Dermis blood vessel endothelial cell (primary cell): ENCODE measurements around the gene ZNF71. TPM values are rescaled to one million over a fixed set of nuclear protein-coding genes. Genes with fewer than 3 reads are reported as not detected.
"Not testable (repeated sequence)": the region's sequence is repeated elsewhere in the genome, so short reads cannot be mapped to it uniquely, and the experiment has no call there.

ENCODE experiments used
- DNase-seq: peaks from one replicate; pipeline ENCODE4 v3.0.0; 2010
- total RNA-seq: library from RNA; depleted of rRNA; stranded (reverse); fragments of >200 nt; gene quantifications from 2 replicates; pipeline ENCODE4 v1.2.3, GENCODE V29; 2014

Gene ZNF71
- total RNA-seq, 1 donor from 2014 or later: 19.1 TPM

DNA sequence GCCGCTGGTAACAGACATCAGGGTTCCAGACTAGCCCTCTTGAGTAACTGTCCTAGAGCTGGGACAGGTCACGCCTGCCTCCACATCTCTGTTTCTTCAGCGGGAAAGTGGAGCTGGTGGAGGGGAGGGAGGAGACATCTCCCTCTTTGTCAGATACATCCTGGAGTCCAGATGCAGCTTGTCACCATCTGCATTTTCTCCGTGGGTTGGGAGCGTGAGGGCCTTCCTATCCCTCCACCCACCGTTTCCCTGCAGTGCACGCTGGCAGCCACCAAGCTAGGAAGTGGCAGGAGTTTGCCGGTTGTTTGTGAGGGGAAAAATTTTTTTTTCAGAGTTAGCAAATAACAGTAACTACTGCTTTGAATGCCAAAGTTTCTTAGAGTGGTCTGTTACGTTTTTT, 27.9 kb downstream of the ZNF71 start:
- DNase-seq: no peak

DNA sequence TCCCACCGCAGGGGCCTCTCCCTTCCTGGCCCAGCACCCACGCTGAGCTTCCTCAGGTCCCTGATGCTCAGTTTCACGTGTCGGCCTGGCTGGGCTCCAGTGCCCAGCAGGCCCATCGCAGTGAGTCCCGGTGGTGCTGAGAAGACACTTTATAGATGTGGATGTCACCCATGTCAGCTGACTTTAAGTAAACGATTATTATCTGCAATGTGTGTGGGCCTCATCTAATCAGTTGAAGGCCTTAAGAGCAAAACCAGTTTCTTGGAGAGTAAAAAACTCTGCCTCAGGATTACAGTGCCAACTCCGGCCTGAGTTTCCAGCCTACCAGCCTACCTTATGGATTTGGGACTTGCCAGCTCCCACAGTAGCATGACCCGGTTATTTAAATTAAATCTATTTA, 30.6 kb downstream of the ZNF71 start:
- DNase-seq: no peak

DNA sequence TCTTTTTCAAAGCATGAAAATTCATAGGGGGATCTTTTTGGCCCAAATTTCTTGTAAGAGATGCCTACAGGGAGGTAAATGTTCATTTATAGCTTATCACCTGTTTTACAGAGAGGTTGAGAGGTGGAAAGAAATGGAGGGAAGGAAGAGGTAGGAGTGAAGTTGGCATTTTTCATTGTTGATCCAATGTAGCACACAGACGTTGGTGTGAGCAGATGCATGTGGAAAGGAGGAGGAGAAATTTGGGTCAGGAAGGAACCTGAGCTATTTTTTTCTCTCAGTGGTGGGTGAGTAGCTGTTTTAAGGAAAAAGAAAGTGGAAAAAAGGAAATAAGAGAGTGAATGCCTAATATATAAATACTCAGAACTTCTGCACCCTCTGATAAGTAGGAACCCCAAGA, 37.9 kb downstream of the ZNF71 start:
- no peak for DNase-seq

DNA sequence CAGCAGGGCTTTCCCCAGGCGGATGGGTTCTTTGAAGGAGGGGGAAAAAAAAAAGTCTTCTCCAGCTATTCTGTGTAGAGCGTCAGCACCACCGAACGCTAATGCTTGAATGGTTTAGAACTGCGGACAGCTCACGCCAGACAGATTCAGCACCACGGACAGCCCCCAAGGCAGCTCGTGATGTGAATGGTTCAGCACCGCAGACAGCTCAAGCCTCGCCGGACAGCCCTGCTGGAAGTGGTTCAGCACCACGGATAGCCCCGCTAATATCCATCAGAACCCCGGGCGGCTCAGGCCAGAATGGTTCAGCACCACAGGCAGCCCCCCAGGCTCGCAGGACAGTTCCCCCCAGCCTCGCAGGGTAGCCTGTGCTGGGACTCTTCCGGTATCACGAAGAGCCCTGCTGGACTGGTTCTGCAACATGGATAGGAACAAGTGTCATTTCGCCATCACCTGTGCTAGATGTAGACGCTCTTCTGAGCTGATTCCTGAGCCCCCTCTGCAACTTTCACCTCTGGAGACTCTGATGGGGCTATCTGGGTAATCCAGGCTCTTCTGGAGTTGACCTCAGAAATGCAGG, 43.0 kb downstream of the ZNF71 start:
- DNase-seq: peak; percentile 87

DNA sequence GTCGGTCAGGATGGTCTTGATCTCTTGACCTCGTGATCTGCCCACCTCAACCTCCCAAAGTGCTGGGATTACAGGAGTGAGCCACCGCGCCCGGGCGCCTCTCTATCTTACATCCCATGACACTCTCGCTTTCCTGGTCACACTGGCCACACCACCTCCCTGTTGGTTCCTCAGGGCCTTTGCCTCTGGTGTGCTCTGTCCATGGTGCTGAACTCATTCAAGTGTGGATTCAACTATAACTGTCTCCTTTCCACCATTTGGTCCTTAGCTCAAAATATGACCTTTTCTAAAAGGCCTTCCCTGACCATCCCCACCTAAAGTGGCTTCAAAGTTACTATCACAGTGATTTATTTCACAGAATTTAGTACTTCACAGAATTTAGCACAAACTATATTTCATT, 44.1 kb downstream of the ZNF71 start:
- peak; percentile 38 for DNase-seq

DNA sequence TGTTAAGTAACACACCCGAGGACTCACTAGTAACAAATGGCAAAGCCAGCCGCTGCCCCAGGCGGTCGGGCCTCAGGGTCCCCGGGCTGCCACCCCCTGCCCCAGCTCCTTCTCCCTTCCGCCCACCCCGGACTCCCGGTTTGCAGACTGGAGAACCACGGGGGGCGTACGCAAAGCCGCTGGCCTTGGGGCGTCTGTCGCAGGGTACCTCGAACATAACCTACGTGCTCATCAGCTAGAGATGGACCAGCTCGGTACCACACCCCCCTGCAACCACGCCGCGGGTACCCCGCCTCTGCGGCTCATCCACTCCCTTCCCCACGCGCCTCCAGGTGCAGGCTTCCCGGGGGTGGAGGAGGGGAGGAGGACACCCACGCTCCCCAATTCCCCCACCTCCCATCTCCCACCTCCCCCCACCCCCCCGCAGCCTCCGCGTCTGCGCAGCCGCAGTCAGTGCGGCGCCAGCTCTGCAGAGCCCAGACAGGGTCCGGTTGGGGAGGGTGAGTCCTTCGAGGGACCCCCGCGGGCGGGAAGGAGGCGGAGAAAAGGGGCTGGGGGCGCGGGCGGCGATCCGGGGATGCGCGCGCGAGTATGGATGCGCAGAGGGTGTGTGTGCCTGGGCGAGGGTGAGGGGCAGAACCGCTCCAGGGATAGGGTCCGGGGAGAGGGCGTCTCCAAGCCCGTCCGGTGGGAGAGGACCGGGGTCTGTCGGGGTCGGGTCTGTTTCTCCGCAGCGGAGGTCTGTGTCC, 47.8 kb downstream of the ZNF71 start, which contains the start of gene SMIM17:
SMIM17 (plus strand) TSS at position 449 of the 749 bp plus-strand sequence. CDS start 2,509 bp downstream, outside the sequence.
- no peak for DNase-seq

DNA sequence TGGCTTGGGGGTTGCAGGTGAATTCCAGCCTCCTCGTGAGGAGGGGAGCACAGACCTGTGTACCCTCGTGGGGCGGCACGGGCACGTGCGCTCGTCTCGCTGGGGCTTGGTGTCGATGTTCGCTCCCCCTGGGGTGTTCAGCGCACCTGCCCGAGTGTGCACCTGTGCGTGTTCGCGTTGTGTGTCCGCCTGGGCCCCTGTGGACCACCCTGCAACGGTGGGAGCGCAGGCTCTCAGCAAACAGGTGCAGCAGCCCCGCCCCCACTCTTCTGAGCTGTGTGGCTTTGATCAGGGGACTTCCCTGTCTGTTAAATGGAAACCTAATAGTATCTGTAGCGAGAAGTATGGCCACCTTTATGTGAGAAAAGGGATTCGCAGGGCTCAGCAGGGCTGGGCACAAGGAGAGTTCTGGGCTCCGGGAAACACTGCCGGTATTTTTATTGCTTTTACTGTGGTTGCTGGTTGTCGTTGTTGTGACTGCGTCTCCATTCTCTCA, 48.4 kb downstream of the ZNF71 start:
- no peak for DNase-seq

DNA sequence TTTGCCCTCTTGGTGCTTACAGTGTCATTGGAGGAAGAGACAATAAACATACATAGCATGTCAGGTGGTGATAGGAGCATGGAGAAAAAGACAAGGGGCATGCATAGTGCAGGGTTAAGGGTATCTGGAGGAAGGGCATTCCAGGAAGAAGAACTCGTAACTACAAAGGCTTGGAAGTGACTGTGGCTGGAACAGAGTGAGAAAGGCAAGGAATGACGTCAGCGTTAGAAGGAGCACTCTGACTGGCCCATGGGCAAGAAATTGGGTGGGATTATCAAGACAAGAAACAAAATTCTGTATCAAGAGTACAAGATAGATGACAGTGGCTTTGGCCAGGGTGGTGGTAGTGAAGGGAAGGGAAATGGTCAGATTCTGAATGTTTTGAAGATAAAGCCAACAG, 59.0 kb downstream of the ZNF71 start:
- no peak for DNase-seq

DNA sequence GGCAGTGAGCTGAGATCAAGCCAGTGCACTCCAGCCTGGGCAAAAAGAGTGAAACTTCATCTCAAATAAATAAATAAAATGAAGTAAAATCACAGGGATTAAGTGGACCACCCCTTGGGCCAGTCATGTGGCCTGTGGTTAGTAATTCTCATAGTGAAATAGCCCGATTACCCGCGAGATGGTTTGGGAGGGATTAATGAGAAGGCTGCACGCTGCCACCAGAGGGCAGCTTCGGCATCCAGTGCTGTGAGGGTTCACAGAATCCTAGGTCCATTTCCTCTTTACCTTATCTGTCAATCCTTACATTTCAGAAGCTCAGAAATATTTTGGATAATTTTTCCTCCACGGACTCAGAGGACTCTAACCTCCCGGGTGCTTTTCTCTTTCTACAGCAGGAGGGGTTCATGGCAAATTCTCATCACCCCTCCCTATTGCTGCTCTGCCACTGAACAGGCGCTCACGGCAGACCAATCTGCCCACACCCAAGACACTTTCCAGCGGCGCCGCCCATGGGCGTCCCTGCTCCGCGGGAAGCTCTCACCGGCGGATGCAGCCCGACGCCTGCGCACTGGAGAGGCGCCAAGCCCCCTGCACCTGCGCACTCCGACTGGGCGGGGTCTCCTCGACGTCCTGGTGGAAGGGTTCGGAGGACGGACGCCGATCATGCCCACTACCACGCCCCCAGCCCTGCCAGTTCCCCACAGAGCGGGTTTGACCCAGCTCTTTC, 65.4 kb downstream of the ZNF71 start:
- no peak for DNase-seq

DNA sequence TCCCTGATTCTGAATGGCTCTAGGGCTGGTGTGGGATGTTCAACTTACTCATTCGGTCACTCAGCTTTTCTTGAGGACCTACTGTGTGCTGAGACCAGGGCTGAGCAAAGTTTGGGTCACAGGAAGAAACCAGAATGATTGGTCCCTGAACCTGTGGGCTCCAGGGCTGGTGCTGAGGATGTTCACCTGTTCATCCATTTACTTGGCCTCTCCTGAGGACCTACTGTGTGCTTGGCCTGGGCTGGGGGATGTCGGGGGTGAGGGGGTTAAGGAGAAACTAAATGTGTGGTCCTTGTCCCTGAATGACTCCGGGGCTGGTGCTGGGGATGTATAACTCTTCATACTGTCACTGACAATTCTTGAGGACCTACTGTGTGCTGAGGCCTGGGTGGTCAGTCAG, 66.1 kb downstream of the ZNF71 start:
- no peak for DNase-seq

DNA sequence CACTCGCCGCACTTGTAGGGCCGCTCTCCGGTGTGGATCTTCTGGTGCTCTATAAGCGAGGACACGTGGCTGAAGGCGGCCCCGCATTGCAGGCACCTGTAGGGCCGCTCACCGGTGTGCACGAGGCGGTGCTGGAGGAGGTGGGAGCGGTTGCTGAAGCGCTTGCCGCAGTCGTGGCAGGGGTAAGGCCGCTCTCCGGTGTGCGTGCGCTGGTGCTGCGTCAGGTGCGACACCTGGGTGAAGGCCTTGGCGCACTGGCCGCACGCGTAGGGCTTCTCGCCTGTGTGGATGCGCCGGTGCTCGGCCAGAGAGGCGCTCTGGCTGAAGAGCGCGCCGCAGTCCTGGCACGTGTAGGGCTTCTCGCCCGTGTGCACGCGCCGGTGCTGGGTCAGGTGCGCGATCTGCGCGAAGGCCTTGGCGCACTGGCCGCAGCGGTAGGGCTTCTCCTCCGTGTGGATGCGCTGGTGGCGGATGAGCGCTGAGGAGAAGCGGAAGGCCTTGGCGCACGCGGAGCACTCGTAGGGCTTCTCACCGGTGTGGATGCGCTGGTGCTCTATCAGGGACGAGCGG, 68.9 kb downstream of the ZNF71 start:
- no peak for DNase-seq

DNA sequence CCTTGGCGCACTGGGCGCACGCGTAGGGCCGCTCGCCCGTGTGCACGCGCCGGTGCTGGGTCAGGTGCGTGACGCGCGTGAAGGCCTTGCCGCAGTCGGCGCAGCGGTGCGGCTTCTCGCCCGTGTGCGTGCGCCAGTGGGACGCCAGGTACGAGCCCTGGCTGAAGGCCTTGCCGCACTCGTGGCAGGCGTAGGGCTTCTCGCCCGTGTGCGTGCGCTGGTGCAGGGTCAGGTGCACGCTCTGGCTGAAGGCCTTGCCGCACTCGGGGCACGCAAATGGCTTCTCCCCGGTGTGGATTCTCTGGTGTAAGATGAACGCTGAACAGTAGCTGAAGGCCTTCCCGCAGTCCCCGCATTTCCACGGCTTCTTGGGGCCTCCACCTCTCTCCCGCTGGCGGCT, 69.4 kb downstream of the ZNF71 start:
- no peak for DNase-seq

DNA sequence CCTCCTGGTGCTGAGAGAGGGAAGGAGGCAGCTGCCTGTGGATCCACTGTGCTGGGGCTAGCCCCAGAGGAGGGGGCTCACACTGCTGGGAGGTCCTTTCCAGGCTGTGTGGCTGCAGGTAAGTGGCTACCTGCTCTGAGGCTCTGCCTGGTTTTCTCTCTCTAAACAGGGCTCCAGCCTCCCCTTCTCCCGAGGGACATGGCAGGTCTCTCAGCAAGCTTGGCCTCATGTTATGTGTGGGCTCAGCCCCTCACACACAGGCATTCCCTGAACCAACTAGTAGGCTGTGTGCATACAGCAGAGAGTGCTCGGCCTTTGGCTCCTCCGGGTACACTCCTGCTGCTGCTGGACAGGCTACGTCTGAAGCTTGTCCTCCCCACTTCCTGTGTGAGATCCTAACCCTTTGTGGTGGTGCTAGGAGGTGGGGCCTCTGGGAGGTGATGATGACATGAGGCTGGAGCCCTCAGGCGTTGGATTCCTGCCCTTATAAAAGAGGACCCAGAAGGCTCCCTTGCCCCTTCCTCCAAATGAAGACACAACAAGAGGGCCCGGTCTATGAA, 72.3 kb downstream of the ZNF71 start:
- no peak for DNase-seq

DNA sequence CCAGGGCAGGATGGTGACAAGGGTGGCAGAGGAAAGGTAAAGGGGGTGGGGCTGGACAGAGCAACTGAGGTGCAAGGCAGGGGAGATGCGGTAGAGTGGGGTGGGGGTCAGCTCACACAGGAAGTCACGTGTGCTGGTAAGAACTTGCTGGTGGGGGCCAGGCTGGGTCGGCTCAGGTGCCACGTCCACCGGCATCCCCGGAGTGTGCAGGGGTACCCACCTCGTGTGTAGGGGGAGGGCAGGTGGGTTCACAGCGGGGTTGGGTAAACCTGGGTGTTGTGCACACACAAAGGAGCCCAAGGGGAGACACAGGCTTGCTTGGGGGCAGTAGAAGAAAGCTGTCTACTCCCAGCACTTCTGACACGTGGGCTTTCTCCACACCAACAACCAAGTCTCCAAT, 73.6 kb downstream of the ZNF71 start:
- DNase-seq: no peak

DNA sequence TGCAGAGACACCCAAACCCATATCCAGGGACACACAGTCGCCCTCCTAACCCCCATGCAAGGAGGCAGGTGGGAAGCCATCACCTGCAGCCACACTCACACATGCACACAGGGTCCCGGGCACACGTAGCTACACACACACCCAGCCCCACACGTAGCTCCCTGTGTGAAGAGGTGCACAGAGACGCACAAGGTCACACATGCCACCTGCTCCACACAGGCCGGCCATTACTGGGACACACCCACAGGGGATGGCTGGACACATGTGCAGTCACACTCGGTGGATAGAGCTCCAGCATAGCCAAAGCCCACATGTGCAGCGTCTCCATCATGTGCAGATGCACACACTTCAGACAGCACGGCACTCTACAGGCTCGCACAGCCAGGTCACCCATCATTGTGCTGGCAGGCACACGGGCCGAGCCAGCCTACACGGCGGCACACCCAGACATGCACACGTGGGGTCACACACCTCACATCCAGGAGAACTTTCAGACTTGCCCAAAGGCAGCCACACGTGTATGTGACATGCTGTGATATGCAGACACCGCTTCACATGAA, 75.4 kb downstream of the ZNF71 start:
- no peak for DNase-seq

DNA sequence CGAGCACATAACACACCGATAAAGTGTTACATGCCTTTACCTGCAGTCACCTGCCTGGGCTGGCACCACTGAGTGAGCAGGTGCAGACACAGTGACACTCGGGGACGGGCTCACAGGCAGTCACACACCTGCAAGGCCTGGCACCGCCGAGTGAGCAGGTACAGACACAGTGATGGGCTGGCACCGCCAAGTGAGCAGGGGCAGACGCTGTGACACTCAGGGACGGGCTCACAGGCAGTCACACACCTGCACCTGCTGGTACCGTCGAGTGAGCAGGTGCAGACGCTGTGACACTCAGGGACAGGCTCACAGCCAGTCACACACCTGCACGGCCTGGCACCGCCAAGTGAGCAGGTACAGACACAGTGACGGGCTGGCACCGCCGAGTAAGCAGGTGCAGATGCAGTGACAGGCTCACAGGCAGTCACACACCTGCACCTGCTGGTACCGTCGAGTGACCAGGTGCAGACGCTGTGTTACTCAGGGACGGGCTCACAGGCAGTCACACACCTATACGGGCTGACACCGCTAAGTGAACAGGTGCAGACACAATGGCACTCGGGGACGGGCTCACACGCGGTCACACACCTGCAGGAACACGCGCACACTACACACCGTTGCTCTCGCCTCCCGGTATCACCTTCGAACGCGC, 76.0 kb downstream of the ZNF71 start:
- DNase-seq: no peak

DNA sequence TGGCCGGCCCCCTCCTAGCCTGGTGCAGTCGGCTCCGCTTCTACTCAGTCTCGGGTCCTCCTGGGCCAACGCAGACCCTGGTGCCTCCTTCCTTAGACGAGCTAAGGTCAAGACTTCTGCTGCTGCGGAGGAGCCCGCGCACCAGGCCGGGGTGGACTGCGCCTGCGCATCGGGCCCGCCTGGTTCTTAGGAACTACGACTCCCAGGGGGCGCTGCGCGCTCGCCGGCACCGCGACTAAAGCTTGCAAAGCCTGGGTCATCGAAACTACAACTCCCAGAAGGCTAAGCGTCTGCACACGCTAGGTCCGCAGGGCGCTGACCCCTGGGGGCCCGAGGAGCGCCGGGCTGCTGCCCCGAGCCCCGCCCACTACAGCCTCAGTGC, 76.5 kb downstream of the ZNF71 start, which contains the start of gene ZNF835:
ZNF835 (minus strand) TSS at position 145 of the 382 bp plus-strand sequence. CDS start 6,559 bp downstream, outside the sequence.
- DNase-seq: peak; percentile 27

DNA sequence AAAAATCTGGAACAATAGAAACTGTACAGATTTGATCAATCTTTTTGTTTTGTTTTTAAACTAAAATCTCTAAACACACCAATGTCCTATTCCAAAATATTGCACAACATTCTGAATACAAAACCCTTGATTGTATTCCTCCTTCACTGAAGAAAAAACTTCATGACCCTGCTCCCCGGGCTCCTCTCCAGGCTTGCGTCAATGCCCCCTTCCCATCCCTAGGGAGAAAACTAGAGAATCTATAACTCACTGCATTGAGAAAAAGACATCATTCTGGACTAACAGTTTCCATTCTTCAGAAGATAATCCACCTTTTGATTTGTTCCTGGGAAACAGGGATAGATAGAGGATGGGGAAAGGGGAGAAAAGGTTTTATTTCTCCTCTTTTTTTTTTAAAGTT, 77.5 kb downstream of the ZNF71 start:
- DNase-seq: not testable (repeated sequence)
